GM21786 (cell line): ENCODE measurements around the gene IP6K1.
"Not testable (repeated sequence)": the region's sequence is repeated elsewhere in the genome, so short reads cannot be mapped to it uniquely, and the experiment has no call there.

Experiments
- ATAC-seq: cut with Tn5 transposase; IDR thresholded peaks from one replicate; pipeline ENCODE4 v1.9.1; 2021; ENCODE audit not compliant: unreplicated experiment

IP6K1 gene

GRCh38 chr3:49786357-49787181, at the start of gene IP6K1:
Gene IP6K1, minus strand, starts transcription at chr3:49786542. Its CDS starts 38,502 bp downstream, at chr3:49748040.
- peak; percentile 99 for ATAC-seq

DNA sequence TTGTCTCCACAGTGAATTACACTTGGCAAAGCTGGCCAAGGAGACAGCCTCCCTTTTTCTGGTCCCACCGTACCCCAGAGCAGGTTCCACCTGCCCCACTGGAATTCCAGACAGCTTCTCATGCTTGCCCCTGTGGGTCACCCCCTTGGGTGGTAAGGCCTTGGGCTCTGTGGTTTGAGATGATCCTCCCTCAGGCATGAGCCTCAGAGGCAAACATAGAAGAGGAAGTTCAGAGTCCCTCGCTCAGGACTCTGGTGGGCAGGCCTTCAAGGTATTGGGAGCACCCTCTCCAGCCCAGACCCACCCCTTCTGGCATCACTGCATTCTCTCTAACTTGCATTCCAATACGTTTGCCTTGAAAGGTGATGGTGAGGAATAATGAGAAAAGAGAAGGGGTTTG, 45.0 kb upstream of the IP6K1 start:
- no peak for ATAC-seq

- no peak for ATAC-seq
Measured at GRCh38 chr3:49826016-49826415, 39.7 kb upstream of the IP6K1 start.

- not testable (repeated sequence) for ATAC-seq
Measured at GRCh38 chr3:49823131-49823530, 36.8 kb upstream of the IP6K1 start.

DNA sequence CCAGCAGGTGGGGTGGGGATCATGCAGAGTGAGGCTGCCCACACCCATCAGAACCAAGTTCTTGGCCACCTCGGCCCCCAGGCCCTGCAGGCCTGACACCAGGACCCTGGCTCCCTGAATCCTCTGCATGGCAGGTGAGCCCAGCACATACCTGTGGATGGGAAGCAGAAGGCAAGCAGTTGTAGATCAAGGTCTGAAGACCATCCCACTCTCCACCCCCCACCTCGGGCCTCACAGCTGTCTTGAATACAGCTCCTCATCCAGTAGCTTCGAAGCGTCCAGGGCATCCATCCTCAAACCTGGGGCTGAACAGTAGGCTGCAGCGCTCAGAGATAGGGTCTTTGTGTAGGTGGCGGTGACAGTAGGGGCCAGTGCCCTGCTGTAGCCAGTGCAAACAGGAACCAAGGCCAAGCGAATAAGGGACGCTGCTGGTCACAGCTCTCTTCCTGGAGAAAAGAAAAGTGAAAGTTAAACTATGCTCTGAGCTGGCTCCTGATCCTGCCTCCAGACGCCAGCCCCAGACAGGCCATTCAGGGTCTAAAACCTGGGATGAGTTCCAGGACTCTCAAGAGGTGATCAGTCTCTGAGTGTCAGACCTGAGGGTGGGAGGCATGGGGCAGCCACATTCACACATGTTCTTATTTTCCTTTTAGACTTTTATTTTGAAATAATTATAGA, 27.3 kb upstream of the IP6K1 start, which contains the start of gene UBA7:
UBA7 (minus strand) TSS at position 457 of the 678 bp plus-strand sequence; CDS start at position 291, 166 bp downstream.
- ATAC-seq: no peak

DNA sequence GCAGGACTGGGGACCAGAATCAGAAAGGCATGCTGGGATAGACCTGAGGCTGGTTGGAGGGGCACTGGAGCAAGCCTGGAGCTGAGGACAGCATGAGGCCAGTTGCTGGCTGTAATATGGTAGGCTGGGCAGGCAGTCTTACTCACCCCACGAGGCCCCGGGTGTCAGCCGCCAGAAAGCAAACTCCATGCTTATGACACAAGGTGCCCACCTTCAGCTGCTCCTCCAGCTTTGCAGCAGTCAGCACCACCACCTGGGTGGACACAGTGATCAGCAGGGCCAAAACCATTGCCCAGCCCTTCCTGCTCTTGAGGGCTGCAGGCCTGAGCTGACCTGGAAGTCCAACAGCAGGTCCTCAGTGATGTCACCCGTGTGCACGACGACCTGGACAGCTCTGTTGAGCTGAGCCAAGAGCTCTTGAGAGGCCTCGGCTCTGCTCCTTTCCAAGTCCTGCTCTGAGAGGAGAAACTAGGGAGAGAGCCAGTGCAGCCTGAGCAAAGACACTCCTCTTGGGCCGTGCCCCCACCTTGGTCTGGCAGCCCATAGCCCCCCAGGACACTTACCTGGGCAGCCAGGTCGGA, 26.7 kb upstream of the IP6K1 start:
- ATAC-seq: no peak

- peak; percentile 28 for ATAC-seq
Measured at GRCh38 chr3:49807431-49808114, 21.2 kb upstream of the IP6K1 start.

- no peak for ATAC-seq
Measured at GRCh38 chr3:49806850-49807249, 20.5 kb upstream of the IP6K1 start.

GRCh38 chr3:49805897-49806701, 19.8 kb upstream of the IP6K1 start:
- ATAC-seq: no peak

GRCh38 chr3:49805367-49805782, 19.0 kb upstream of the IP6K1 start:
- no peak for ATAC-seq

DNA sequence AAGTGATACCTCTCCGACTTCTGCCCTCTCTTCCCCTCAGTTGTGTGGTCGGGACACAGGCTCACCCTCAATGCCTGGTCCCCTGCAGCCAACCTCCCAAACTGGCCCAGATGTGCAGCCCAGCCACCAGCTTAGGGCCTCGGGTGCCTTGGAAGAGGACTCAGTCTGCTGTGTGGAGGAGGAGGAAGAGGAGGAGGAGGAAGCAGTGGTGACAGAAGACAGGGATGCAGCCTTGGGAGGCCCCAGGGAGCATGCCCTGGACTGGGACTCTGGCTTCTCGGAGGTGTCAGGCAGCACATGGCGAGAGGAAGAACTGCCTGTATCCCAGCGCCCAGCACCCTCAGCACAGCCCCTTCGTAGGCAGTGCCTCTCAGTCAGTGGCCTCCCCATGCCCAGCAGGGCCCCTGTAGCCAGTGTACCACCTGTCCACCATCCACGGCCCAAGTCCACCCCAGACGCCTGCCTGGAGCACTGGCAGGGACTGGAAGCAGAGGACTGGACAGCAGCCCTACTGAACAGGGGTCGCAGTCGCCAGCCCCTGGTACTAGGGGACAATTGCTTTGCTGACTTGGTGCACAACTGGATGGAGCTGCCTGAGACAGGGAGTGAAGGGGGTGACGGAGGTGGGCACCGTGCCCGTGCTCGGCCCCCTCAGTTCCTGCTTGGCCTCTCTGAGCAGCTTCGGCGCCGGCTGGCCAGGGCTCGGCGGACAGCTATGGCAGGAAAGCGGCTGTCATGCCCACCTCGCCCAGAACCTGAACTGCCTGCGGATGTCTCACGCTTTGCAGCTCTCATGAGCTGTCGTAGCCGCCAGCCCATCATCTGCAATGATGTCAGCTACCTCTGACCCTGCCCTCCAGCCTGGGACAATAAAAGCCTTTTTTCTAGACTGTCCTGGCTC, 18.0 kb upstream of the IP6K1 start:
- ATAC-seq: no peak

DNA sequence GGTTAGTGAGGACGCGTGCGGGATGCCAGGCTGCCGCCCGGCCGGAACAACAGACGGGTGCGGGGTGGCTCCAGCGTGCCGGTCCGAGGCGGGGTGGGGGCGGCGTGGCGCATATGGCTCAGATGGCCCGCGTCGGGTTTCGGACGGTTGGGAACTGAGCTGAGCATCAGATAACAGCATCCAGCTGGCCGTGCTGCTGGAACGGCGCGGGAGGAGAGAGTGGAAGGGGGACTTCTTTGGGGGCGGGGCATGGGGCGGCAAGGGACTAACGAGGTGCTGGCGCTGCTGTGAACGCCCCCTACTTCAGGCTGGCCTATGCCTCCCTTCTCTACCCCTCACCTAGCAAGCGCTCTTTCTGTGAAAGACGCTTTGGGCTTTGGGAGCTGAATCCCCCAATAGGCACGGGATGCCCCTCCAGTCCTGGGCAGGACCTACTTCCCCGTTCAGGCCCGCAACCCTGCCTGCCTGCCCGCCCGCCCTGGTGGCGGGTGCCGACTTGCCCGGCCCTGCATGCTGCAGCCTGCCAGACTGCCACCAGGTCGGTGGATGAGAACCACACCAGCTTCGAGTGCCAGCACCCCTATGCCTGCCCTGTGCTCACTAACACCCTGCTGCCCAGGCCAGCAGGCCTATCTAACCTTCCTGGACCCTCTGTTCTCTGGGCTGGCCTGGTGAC, 17.3 kb upstream of the IP6K1 start:
- ATAC-seq: peak; percentile 6

DNA sequence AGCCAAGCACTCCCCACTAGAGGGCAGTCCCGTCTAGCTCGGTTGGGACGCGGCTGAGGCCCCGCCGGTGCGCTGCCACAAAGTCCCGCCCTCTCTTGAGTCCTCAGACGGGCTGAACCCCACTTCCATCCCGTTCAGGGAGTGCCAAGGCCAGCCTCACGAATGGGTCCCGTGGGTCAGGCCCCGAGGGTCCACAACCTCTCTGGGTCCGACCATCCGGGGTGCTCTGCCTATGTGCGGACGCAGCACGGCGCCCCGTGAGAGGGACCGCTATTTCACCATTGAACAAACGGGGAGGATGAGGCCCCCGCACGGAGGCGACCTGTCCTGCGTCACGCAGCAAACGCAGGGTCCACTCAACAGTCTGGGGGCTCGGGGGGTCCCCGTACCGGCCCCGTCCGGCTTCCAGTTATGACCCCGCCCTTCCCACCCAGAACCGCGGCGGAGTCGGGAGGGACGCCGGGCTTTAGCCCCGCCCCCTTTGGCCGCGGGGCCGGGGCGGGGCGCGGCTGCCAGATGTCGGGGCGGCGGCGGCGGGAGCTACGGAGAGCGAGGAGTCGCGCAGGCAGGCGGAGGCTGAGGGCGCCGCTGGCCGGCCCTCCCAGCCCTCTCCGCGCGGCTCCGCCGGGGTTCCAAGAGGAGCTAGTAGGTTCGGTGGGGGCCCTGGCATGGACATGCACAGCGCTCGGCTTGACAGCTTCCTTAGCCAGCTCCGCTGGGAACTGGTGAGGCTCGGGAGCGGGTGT, 16.6 kb upstream of the IP6K1 start, which contains the start of gene INKA1:
INKA1 (plus strand) TSS at position 543 of the 746 bp plus-strand sequence; CDS start at position 675, 132 bp downstream.
- ATAC-seq: peak; percentile 40

DNA sequence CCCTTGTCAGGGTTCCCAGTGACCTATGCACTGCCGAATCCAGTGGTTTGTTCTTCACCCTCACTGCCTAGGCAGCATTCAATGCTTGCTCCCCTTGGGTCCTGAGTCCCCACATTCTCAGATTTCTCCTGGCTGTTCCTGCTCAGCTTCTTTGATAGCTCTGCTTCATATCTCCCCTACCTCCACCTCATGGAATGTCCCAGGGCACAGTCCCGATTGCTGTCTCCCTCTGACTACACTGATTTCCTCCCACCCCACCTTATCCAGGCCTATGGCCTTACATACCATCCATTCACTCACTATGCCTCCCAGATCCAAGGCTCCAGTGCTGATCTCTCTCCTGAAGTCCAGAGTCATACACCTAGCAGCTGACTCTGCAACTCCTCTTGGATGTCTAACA, 14.8 kb upstream of the IP6K1 start:
- no peak for ATAC-seq

DNA sequence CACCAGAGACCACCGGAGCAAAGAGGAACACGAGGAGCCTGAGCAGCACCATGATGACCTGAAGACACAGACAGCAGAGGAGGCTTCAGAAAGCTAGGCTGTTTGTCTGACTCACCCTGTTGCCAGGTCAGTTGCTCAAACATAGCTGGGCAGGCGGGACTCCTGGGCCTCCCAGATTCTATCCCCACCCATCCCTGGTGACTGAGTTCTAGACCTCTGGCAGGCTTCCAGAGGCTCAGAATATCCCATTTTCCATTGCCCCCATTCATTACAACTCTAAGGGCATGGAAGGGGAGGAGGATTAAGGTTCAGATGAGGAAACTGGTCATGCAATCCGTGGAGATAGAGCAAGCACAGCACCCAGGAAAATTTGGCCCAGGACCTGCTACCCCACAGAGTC, 13.4 kb upstream of the IP6K1 start, which contains the start of gene CDHR4:
CDHR4 (minus strand) TSS at position 113 of the 400 bp plus-strand sequence; CDS start at position 52, 61 bp downstream.
- no peak for ATAC-seq

GRCh38 chr3:49799105-49799504, 12.8 kb upstream of the IP6K1 start:
- ATAC-seq: no peak

- no peak for ATAC-seq
Measured at GRCh38 chr3:49794926-49795905, 8.9 kb upstream of the IP6K1 start.
